HG03103 (cell line): ENCODE data around the gene FAM181B.
"Not testable (repeated sequence)": the region's sequence is repeated elsewhere in the genome, so short reads cannot be mapped to it uniquely, and the experiment has no call there.

Source experiments
- ATAC-seq: cut with Tn5 transposase; IDR thresholded peaks from one replicate; pipeline ENCODE4 v1.9.1; 2021; ENCODE audit warnings: low read depth; ENCODE audit not compliant: unreplicated experiment

FAM181B gene

GRCh38 chr11:82732734-82733443 lies 775 bp downstream of the FAM181B start:
- no peak for ATAC-seq

GRCh38 chr11:82732348-82732733 lies 1.3 kb downstream of the FAM181B start:
- no peak for ATAC-seq

- no peak for ATAC-seq
These were observed 1.9 kb downstream of the FAM181B start for GRCh38 chr11:82731691-82732277.

GRCh38 chr11:82730754-82731153 lies 2.9 kb downstream of the FAM181B start:
- ATAC-seq, result no peak

- ATAC-seq, result no peak
These were observed 3.4 kb downstream of the FAM181B start for GRCh38 chr11:82730286-82730685.

GRCh38 chr11:82724026-82724425 lies 9.6 kb downstream of the FAM181B start:
- ATAC-seq, result no peak

GRCh38 chr11:82722231-82722630 lies 11.4 kb downstream of the FAM181B start:
- ATAC-seq, result no peak

GRCh38 chr11:82720267-82721065 lies 13.2 kb downstream of the FAM181B start:
- ATAC-seq, result no peak

- ATAC-seq, result no peak
These were observed 14.1 kb downstream of the FAM181B start for GRCh38 chr11:82719361-82720105.

GRCh38 chr11:82718821-82719220 lies 14.8 kb downstream of the FAM181B start:
- ATAC-seq, result no peak

- ATAC-seq, result peak; percentile 61
These were observed 15.4 kb downstream of the FAM181B start for GRCh38 chr11:82718307-82718706.

GRCh38 chr11:82714346-82715174 lies 19.1 kb downstream of the FAM181B start:
- ATAC-seq, result no peak

GRCh38 chr11:82711648-82712047 lies 22.0 kb downstream of the FAM181B start:
- ATAC-seq, result no peak

- no peak for ATAC-seq
These were observed 29.9 kb downstream of the FAM181B start for GRCh38 chr11:82703796-82704195.

GRCh38 chr11:82703226-82703625 lies 30.4 kb downstream of the FAM181B start:
- ATAC-seq, result no peak

- ATAC-seq, result no peak
These were observed 31.7 kb downstream of the FAM181B start for GRCh38 chr11:82701847-82702520.

GRCh38 chr11:82698576-82699352 lies 34.9 kb downstream of the FAM181B start:
- ATAC-seq, result no peak

GRCh38 chr11:82692981-82693380 lies 40.7 kb downstream of the FAM181B start:
- no peak for ATAC-seq

- ATAC-seq, result not testable (repeated sequence)
These were observed 44.3 kb downstream of the FAM181B start for GRCh38 chr11:82689347-82689746.
